GM21528 (cell line): ENCODE results near the gene COX7C.
A peak's percentile ranks its signal among the peaks of the same experiment; 100 is the strongest.
"Not testable (repeated sequence)": the region's sequence is repeated elsewhere in the genome, so short reads cannot be mapped to it uniquely, and the experiment has no call there.

Source experiments
- ATAC-seq: cut with Tn5 transposase; IDR thresholded peaks from one replicate; pipeline ENCODE4 v1.9.1; 2021; ENCODE audit warnings: mild to moderate bottlenecking, moderate library complexity; ENCODE audit not compliant: unreplicated experiment, low FRiP score

COX7C gene, protein sequence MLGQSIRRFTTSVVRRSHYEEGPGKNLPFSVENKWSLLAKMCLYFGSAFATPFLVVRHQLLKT

GRCh38 chr5:86617756-86618576 is at the start of gene COX7C:
Gene COX7C (plus strand): TSS chr5:86617941. CDS start chr5:86618056, 115 bp downstream.
- ATAC-seq = peak; percentile 99

DNA sequence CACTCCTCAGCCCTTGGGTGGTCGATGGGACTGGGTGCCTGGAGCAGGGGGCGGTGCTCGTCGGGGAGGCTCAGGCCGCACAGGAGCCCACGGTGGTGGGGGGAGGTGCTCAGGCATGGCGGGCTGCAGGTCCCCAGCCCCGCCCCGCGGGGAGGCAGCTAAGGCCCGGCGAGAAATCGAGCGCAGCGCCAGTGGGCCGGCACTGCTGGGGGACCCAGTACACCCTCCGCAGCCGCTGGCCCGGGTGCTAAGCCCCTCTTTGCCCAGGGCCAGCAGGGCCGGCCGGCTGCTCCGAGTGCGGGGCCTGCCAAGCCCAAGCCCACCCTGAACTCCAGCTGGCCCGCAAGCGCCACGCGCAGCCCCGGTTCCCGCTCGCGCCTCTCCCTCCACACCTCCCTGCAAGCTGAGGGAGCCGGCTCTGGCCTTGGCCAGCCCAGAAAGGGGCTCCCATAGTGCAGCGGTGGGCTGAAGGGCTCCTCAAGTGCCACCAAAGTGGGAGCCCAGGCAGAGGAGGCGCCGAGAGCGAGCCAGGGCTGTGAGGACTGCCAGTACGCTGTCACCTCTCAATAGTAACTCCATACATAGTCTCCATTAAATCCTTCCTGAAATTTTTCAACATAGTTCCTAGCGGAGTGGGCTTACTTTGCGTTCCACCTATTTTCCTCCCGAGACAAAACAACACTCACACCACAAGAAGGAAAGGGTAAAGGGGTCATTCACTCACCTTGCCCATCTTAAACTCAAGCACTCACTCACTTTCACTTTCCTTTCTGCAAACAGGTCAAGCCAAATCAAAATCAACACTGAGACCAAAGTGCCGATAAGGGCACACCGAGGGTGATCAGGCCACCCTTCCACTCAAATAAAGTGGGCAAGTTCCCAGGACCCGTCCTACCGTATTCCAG is 48.0 kb upstream of the COX7C start:
- ATAC-seq = not testable (repeated sequence)

- ATAC-seq = no peak
Measured at GRCh38 chr5:86570427-86571083, 47.2 kb upstream of the COX7C start.

- not testable (repeated sequence) for ATAC-seq
Measured at GRCh38 chr5:86571109-86571508, 46.6 kb upstream of the COX7C start.

GRCh38 chr5:86572825-86573517 is 44.8 kb upstream of the COX7C start:
- ATAC-seq = no peak

DNA sequence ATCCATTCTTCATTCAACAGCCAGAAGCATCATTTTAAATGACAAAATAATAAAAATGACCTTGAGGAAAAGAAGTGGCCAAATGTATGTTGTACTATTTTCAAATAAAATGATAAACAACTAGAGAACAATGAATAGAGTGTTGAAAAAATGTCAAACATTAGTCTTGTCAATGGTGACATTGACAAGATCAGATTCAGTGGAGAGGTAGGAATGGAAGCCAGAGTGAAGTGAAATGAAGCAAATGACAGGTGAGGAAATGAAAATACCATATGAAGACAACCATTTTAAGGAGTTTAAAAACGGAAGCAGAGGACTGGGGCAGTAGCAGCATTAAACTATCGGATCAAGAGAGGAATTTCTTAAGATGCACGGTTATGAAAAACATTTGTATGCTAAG is 38.2 kb upstream of the COX7C start:
- no peak for ATAC-seq

GRCh38 chr5:86596476-86596875 is 21.3 kb upstream of the COX7C start:
- ATAC-seq = no peak

DNA sequence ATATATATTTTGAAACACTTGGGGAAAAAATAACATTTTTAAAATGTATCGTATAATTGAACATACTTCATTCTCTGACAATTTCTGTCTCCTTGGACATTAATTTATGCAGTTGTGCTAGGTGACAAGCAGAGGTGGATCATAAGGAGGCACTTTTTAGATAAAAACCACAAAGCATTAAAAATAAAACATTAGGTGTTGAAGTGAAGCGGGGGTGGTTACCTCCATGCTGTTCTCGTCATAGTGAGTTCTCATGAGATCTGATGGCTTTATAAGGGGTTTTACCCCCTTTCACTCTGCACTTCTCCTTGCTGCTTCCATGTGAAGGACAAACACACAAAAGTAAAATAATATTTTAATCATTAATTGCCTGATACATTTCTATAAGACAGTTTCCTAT is 11.9 kb upstream of the COX7C start:
- no peak for ATAC-seq

DNA sequence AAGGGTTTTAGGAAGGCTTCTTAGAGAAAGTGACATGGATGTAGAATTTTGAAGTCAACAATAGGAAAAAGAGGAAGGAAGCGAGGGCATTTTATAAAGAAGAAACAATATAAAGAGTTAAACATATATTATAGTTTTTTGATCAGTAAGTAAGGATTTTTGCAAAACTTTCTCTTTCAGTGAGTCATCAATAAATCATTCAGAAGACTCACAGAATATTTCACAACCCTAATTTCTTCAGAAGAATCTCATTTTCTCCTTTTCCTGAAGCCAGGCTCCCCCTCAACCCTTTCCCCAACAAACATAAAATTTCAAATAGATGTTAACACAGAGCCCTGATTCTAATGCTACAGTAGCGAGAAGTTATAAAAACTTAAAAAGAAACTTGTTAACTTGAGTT is 4.3 kb upstream of the COX7C start:
- ATAC-seq = no peak

- ATAC-seq = no peak
Measured at GRCh38 chr5:86617309-86617755, 409 bp upstream of the COX7C start.

DNA sequence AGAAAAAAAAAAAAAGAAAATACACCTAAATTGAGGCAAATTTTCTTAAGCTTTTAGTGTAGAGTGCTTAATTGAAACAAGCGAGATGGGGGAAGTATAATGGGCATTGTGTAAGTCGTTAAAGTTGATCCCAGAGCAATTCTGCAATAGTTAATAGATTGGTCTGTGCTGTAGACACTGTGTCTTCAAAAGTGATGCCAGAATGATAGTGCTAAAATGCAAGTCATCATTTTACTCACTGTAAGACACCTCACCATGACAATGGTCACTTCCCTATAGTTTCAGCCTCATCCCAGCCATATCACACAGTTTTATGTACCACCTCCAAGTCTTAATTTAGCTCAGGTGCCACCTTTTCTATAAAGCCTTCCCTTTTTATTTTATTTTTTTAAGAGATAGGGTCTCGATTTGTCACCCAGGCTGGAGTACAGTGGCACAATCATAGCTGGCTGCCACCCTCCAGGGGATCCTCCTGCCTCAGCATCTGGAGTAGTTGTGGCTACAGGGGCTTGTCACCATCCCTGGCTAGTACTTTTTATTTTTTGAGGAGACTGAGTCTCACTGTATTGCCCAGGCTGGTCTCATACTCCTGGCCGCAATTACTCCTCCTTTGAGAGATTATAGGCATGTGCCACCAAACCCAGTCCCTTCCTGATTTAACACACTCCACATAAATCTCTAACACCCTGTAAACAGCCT is 6.2 kb downstream of the COX7C start:
- no peak for ATAC-seq

GRCh38 chr5:86625148-86625547 is 7.4 kb downstream of the COX7C start:
- no peak for ATAC-seq

DNA sequence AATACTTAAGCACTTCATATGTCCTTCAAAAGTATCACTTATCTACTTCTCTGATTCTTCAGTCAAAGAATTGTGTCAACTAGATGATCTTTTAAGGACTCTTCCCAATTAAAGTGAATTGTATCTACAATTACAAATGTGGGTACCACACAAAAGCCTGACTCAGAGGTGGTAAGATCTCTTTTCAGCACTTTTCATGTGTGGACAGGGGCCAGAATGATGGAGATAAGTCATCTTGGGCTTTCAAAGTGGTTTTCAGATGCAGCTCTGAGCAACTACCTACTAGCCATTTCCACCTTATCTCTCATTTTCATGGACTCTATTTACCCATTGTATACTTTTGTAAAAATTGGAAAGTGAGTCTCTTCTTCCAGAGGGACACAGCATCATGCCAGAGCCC is 8.4 kb downstream of the COX7C start:
- ATAC-seq = no peak

DNA sequence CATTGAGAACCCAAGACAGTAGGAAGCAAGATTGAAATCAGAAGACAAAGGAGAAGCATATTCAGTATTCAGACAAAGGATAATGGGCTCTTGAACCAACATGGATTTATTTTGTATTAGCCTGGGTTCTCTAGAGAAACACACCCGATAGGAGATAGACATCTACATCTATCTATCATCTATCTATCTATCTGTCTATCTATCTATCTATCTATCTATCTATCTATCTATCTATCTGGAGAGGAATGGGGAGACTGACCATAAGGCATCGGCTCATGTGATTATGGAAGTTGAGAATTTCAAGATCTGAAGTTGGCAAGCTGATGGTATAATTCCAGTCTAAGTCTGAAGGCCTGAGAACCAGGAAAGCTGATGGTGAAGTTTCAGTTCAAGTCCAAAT is 13.4 kb downstream of the COX7C start:
- ATAC-seq = no peak

GRCh38 chr5:86640998-86641397 is 23.3 kb downstream of the COX7C start:
- no peak for ATAC-seq

DNA sequence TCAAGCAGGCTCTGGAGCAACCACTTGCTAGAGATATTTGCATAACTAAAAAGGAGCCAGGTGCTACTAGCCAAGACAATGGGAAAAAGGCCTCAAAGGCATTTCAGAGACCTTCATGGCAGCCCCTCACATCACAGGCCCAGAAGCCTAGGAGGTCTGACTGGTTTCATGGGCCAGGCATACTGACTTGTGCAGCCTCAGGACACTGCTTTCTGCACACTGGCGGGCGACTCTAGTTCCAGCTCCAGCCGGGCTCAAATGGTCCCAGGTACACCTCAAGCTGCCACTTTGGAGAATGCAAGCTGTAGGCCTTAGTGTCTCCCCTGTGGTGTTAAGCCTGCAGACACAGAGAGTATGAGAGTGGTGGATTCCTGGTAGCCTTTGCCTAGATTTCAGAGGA is 27.1 kb downstream of the COX7C start:
- no peak for ATAC-seq

DNA sequence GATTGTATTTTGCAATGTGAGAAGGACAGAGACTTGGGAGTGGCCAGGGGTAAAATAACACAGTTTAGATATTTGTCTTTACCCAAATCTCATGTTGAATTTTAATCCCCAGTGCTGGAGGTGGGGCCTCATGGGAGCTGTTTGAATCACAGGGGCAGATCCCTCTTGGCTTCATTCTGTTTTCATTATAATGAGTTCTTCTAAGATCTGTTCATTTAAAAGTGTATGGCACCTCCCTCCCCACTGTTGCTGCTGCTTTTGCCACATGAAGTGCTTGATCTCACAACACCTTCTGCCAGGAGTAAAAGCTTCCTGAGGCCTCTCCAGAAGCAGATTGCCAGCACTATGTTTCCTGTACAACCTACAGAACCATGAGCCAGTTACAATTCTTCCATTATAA is 28.1 kb downstream of the COX7C start:
- ATAC-seq = no peak

DNA sequence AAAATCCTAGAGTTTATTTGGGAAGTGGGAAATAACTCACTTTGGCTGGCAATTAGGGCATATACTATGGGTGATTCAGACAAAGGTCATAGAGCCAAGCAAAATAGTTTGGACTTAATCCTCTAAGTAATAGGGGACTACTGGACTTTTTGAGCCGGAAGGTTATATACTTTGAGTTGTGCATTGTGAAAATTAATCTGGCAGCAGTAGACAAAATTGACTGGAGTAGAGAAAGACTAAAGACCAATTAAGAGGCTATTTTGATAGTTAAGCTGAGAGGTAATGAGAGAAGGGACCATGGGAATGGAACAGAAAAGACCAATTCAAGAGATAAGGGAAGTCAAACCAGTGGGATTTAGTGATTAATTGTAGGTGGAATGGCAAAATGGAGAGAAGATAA is 28.9 kb downstream of the COX7C start:
- ATAC-seq = no peak

- ATAC-seq = no peak
Measured at GRCh38 chr5:86649832-86650505, 32.2 kb downstream of the COX7C start.
